ENCODE measurements around the gene NOL9. TPM values are rescaled to one million over a fixed set of nuclear protein-coding genes. Genes with fewer than 3 reads are reported as not detected.

The NOL9 gene
- total and polyA plus RNA-seq, 9 of the 15 experiments (the other 6 are each of a cell fraction or from before 2014, with no cell fraction given): 5.6 to 76.5 (median 47.3) TPM

GRCh38 chr1:6579374-6580118 lies 25.2 kb upstream of the NOL9 start, which contains the start of gene ZBTB48 (continued):
- TF ChIP-seq FOXK2 (conservative IDR thresholded peaks at IDR 0.05 in 1 of 2, IDR thresholded peaks at IDR 0.05 in 1 of 2; ENCODE audit: low read depth in 2 of 2) (no peak), KDM1A (IDR thresholded peaks at IDR 0.05) (no peak), FOXJ2 (tag; IDR thresholded peaks at IDR 0.05) (peak; percentile 78; the same call in 1 of the 2 replicates), MTF1 (CRISPR knock-in tag; IDR thresholded peaks at IDR 0.05; ENCODE audit: borderline replicate concordance) (no peak), SP1 (CRISPR knock-in tag; IDR thresholded peaks at IDR 0.05) (peak; percentile 65), BRD4 (IDR thresholded peaks at IDR 0.05) (no peak), SNRNP70 (optimal IDR thresholded peaks at IDR 0.05; ENCODE audit: low read depth, low read length) (no peak), STAG1 (CRISPR knock-in tag; IDR thresholded peaks at IDR 0.05; ENCODE audit: borderline replicate concordance) (no peak), TFAP4 (CRISPR knock-in tag; IDR thresholded peaks at IDR 0.05; ENCODE audit: borderline replicate concordance) (peak; percentile 59; the same call in 1 of the 2 replicates), ZNF253 (CRISPR knock-in tag; conservative IDR thresholded peaks at IDR 0.05) (no peak), ZNF318 (IDR thresholded peaks at IDR 0.05; ENCODE audit: borderline replicate concordance in 1 of 2, low read depth in 1 of 2) (no peak), ZNF609 (CRISPR knock-in tag; IDR thresholded peaks at IDR 0.05; ENCODE audit: borderline replicate concordance) (no peak), GATAD2A (IDR thresholded peaks at IDR 0.05) (no peak), ZNF75A (CRISPR knock-in tag; IDR thresholded peaks at IDR 0.05) (no peak)
